Liver (tissue), 3 donors: ENCODE data around the gene TNS2.

Experiments used
- CTCF ChIP-seq: fragments of 150-350 bp; IDR thresholded peaks from 2 replicates; pipeline ENCODE4 v1.5.1; 2017; ENCODE audit warnings: improper control_type of control experiment, low read depth, low read length; ENCODE audit not compliant: missing input control
- NR2F2 ChIP-seq: IDR thresholded peaks from 2 replicates; pipeline ENCODE4 v1.6.1; 2016; ENCODE audit warnings: antibody characterized with exemption
- RAD21 ChIP-seq, 2 donors: IDR thresholded peaks; 2 replicates each; pipeline ENCODE4 v1.6.1; 2016; ENCODE audit warnings: antibody characterized with exemption in 2 of 2, mild to moderate bottlenecking in 2 of 2
- donor health status: healthy.
- donor health status: healthy.

GRCh38 chr12:53060721-53061276, 10.9 kb downstream of the TNS2 start:
- TF ChIP-seq CTCF (no peak), NR2F2 (no peak), RAD21 (IDR thresholded peaks at IDR 0.05) (no peak)
